ENCODE data around the gene MEF2B. TPM values are rescaled to one million over a fixed set of nuclear protein-coding genes. Genes with fewer than 3 reads are reported as not detected.

The MEF2B gene
- total RNA-seq, 1 experiment from 2014 or later = 2.3 TPM

- no peak for DNase-seq
- intact Hi-C loops (cut with micrococcal nuclease; ENCODE audit: unreplicated experiment) = no loop called here
- no TSS peak for BruUV-seq (replicated peaks)
- peak overlapping the region; percentile 47 for H3K27ac Mint-ChIP-seq (ENCODE audit: unreplicated experiment)
- H3K9me3 Mint-ChIP-seq (ENCODE audit: low read depth, unreplicated experiment) = no peaks in the 10 kb centered on the region
- TF ChIP-seq, protein P1, sequence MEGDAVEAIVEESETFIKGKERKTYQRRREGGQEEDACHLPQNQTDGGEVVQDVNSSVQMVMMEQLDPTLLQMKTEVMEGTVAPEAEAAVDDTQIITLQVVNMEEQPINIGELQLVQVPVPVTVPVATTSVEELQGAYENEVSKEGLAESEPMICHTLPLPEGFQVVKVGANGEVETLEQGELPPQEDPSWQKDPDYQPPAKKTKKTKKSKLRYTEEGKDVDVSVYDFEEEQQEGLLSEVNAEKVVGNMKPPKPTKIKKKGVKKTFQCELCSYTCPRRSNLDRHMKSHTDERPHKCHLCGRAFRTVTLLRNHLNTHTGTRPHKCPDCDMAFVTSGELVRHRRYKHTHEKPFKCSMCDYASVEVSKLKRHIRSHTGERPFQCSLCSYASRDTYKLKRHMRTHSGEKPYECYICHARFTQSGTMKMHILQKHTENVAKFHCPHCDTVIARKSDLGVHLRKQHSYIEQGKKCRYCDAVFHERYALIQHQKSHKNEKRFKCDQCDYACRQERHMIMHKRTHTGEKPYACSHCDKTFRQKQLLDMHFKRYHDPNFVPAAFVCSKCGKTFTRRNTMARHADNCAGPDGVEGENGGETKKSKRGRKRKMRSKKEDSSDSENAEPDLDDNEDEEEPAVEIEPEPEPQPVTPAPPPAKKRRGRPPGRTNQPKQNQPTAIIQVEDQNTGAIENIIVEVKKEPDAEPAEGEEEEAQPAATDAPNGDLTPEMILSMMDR (IDR thresholded peaks at IDR 0.05; ENCODE audit: unreplicated experiment) = no peak
- CTCF ChIA-PET = interaction anchor here (0.5 to 1.3 kb wide), 2 partner anchors 9 to 32 kb away, joined by 3 read pairs; partner anchors contain the start of gene MEF2B
- H3K4me1 Mint-ChIP-seq (ENCODE audit: low read depth, unreplicated experiment) = no peaks in the 10 kb centered on the region
- peaks cover 10% of the 10 kb centered on the region for H3K27me3 Mint-ChIP-seq (ENCODE audit: unreplicated experiment)
- H3K4me3 Mint-ChIP-seq (ENCODE audit: low read depth, unreplicated experiment) = peak overlapping the region; percentile 82
- peaks cover 36% of the 10 kb centered on the region for H3K36me3 Mint-ChIP-seq (ENCODE audit: insufficient read depth, unreplicated experiment)
Measured at GRCh38 chr19:19201697-19202630, 31.9 kb upstream of the MEF2B start.

DNA sequence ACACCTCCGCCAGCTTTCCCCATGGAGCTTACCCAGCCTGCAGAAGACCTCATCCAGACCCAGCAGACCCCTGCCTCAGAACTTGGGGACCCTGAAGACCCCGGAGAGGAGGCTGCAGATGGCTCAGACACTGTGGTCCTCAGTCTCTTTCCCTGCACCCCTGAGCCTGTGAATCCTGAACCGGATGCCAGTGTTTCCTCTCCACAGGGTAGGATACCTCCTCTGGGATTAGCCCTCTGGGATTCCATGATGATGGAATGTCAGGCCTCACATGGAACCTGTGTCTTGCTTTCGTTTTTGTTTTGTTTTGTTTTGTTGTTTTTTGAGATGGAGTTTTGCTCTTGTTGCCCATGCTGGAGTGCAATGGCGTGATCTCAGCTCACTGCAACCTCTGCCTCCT lies 23.9 kb upstream of the MEF2B start:
- TF ChIP-seq, protein P1 (IDR thresholded peaks at IDR 0.05; ENCODE audit: unreplicated experiment) = no peak
- H3K4me3 Mint-ChIP-seq (ENCODE audit: low read depth, unreplicated experiment) = peak overlapping the region; percentile 86
- no peak overlapping the region for H3K27ac Mint-ChIP-seq (ENCODE audit: unreplicated experiment)

DNA sequence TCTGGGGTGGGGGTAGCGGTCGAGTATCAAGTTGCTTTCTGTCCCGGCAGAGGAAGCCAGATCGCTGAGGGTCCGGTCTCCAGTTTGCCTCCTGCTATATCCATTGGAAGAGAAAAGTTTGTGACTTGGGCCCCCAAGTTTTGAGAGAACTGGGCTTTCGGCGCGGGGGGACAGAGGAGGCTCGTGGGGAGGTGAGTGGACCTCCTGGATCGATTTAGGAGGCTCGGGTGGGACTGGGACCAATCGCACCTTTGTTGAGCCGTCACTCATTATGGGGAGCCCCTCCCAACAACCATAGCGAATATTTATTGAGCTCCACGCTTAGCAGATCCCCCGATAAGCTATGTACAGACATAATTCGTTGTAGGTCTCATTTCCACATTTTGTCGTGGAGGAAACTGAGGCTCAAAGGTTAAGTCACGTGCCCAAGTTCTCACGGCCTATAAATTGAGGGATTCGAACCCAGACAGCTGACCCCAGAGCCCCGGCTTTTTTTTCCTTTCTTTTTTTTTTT lies 22.9 kb upstream of the MEF2B start:
- Mint-ChIP-seq H3K9me3 (ENCODE audit: low read depth, unreplicated experiment) (no peaks in the 10 kb centered on the region), H3K4me1 (ENCODE audit: low read depth, unreplicated experiment) (peaks cover 6% of the 10 kb centered on the region), H3K27me3 (ENCODE audit: unreplicated experiment) (no peaks in the 10 kb centered on the region), H3K4me3 (ENCODE audit: low read depth, unreplicated experiment) (peak overlapping the region; percentile 86), H3K27ac (ENCODE audit: unreplicated experiment) (peak overlapping the region; percentile 77), H3K36me3 (ENCODE audit: insufficient read depth, unreplicated experiment) (peaks cover 46% of the 10 kb centered on the region)
- CTCF ChIA-PET = interaction anchor here (0.6 to 1.1 kb wide), 2 partner anchors 10 to 38 kb away, joined by 3 to 4 read pairs; partner anchors contain the start of gene NR2C2AP
- intact Hi-C loops (cut with micrococcal nuclease; ENCODE audit: unreplicated experiment) = loop anchor here (1.0 kb wide), 1 partner anchor 10 kb away; the partner anchor contains the start of gene NR2C2AP
- TF ChIP-seq, protein P1 (IDR thresholded peaks at IDR 0.05; ENCODE audit: unreplicated experiment) = no peak
- no peak for DNase-seq
- TSS peak; percentile 70 for BruUV-seq (replicated peaks)

More for the DNA sequence above, 23.9 kb upstream of the MEF2B start:
- no peak for DNase-seq
- H3K4me1 Mint-ChIP-seq (ENCODE audit: low read depth, unreplicated experiment) = peaks cover 6% of the 10 kb centered on the region
- BruUV-seq (replicated peaks) = no TSS peak
- intact Hi-C loops (cut with micrococcal nuclease; ENCODE audit: unreplicated experiment) = no loop called here
- CTCF ChIA-PET = no interaction called here
- no peaks in the 10 kb centered on the region for H3K27me3 Mint-ChIP-seq (ENCODE audit: unreplicated experiment)
- no peaks in the 10 kb centered on the region for H3K9me3 Mint-ChIP-seq (ENCODE audit: low read depth, unreplicated experiment)
- H3K36me3 Mint-ChIP-seq (ENCODE audit: insufficient read depth, unreplicated experiment) = peaks cover 52% of the 10 kb centered on the region

GRCh38 chr19:19192078-19192882 lies 22.2 kb upstream of the MEF2B start, which contains the start of the genes BORCS8 and RFXANK:
BORCS8 (minus strand) TSS chr19:19192152; CDS start chr19:19192117, 35 bp downstream.
RFXANK (plus strand) TSS chr19:19192258; CDS start chr19:19193947, 1,689 bp downstream.
- Mint-ChIP-seq H3K4me3 (ENCODE audit: low read depth, unreplicated experiment) (peak within 1 kb of the TSS; percentile 86), H3K27ac (ENCODE audit: unreplicated experiment) (peak within 1 kb of the TSS; percentile 77), H3K4me1 (ENCODE audit: low read depth, unreplicated experiment) (peaks cover 6% of the 10 kb centered on the region), H3K9me3 (ENCODE audit: low read depth, unreplicated experiment) (no peaks in the 10 kb centered on the region), H3K27me3 (ENCODE audit: unreplicated experiment) (no peaks in the 10 kb centered on the region), H3K36me3 (ENCODE audit: insufficient read depth, unreplicated experiment) (peaks cover 41% of the 10 kb centered on the region)
- TF ChIP-seq, protein P1 (IDR thresholded peaks at IDR 0.05; ENCODE audit: unreplicated experiment) = no peak
- no TSS peak for BruUV-seq (replicated peaks)
- peak; percentile 95 for DNase-seq
- intact Hi-C loops (cut with micrococcal nuclease; ENCODE audit: unreplicated experiment) = loop anchor here (1.0 kb wide), 1 partner anchor 11 kb away; the partner anchor contains the start of gene NR2C2AP
- CTCF ChIA-PET = interaction anchor here (0.6 to 1.1 kb wide), 3 partner anchors 11 to 127 kb away, joined by 3 to 5 read pairs (median 4); partner anchors contain the start of gene NR2C2AP

All from Calu3 (cell line).